Glomerular endothelial cell (primary cell): ENCODE measurements around the gene DIO3. TPM values are rescaled to one million over a fixed set of nuclear protein-coding genes. Genes with fewer than 3 reads are reported as not detected.

Source experiments
- DNase-seq: peaks from one replicate; pipeline ENCODE4 v3.0.0-alpha.2; 2011; ENCODE audit warnings: low read depth, low spot score; ENCODE audit errors: extremely low read depth
- total RNA-seq: library from RNA; depleted of rRNA; stranded (reverse); fragments of >200 nt; gene quantifications from 2 replicates; pipeline ENCODE4 v1.2.3, GENCODE V29; 2015

Gene DIO3
- total RNA-seq, 1 donor from 2014 or later = not detected

DNA sequence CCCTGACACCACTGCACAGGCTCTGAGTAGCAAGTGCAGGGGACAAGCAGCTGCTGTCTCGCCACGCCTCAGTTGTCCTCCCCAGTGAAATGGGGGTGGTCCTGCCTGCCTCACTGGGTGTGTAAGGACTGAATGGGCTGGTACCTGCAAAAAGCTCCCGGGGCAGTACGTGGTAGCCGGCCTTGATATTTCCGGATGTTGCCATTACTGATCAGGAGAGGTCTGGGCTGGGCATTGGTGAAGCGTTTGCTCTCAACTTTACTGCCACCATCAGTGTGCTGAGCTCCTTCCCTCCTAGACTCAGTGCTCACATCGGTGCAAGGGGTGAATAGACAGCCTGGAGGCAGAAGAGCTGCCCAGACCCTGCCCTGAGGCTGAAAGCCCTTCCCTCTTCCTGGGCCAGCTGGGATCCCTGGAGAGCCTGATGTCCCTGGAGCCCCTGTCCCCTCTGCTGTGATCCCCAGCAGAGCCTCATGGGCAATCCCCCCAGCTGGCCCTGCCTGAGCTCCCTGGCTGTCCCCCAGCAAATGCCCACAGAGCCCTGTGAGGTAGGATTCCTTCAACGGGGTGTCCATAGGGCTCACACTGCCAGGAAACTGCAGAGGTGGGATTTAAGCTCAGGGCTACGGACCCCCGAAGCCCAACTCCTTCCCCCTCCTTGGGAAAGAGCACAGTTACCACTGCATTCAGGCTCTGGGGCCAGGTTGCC, 18.2 kb downstream of the DIO3 start:
- DNase-seq = no peak

DNA sequence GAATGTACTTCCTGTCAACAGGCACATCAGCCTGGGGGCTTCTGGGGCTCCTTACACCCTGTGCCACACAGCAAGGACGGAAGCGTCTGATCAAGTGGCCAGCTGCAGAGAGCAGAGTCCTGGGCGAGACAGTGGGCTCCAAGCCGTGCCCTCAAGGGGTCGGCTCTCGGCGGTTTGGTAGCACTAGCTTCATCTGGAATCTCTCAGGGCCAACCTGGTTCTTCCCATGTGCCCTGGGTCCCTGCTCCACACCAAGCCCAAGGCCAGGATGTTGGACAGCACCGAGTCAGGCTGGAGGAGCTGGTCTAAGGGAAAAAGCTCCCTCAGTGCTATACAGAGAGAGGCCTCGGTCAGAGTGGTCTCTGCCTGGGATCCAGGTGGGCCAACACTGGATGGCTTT, 20.5 kb downstream of the DIO3 start:
- DNase-seq = no peak

DNA sequence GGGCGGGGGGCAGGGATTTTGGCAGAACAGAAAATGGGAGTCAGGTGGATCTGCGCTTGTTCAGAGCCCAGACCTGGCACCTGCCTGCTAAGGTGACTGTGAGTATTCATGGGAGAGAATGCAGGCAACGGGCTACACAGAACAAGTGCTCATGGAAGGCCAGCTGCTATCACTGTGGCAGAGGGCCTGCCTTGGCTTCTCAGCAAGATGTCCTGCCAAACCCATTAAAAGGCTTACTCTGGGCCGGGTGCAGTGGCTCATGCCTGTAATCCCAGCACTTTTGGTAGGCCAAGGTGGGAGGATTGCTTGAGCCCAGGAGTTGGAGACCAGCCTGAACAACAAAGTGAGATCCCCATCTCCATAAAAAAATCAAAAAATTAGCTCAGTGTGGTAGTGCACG, 21.0 kb downstream of the DIO3 start:
- DNase-seq = no peak

DNA sequence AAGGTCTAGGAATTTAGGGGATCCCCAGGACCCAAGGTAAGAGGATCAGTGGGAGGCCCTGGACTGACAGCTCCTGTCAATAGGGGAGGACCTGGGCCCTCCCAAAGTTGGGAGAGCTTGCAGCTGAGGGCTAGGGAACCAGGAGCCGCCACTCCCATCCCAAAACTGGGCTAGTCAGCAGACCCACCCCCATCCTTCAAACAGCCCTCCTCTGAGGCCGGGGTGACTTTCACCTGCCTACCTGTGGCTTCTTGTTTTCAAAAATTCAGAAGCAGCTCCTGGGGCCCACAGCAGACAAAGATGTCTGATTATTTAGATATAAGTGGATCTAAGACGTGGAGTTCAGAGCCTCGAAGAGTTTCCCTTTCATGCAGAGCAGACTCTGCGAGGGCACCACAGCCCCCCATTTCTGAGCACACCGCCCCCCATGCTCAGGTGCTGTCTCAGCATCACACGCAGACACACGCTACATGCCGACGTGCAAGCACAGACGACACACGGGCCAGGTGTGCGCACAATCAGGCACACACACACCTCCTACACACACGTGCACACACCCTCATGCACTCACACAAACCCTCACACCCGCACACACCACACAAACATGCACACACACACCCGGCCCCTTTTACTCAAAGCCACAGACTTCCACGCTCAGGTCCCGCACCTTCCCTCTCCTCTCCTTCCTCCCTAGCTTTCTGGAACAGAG, 21.9 kb downstream of the DIO3 start:
- no peak for DNase-seq

DNA sequence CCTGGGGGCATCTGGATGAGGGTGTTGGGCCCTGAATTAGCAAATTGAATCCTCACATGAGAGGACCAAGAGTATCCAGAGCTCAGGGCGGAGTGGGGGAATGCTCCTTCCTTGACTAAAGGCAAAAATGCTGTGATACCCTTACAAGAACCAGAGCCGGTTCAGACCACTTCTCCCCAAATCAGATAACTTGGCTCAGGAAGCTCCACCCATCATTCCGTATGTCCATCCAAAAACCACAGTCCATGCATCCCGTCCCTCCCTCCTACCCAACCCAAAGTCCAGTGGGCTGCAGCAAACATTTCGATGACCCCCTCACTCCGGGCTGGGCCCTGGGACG, 22.4 kb downstream of the DIO3 start:
- DNase-seq = no peak

DNA sequence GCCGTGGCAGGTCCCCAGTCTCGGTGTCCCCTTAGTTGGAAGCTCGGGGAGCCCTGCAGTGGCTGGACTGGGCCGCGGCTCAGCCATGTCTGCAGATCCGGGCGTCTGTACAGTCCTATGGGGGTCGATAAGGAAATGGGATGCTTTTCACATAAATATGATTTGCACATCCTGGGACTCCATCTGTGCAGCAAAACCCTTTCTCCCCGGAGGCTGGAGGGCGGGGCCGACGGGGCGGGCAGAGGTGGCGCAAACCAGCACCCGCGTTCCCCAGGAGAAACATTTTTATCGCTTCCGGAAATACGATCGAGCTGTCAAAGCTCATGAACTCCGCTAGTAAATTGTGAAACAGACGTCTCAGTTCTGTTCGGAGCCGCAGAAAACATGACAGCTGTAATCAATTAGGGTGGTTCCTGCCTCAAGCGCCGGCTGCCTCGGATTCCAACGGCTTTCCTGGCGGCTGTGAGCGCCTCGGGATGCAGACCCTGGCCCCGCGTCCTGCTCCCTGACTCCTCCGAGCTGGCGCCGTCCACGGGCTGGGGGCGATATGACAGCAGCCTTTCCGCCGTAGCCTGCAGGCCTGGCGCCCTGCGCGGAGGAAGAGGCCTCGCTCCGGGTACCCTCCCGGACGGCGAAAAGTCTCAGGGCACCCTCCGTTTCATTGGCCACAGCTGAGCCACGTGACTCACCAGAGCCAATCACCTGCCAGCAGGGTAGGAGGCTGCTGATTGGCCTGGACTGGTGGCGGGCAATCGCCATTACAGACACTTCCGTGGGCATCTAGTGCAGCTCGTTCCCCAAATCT, 23.0 kb downstream of the DIO3 start:
- DNase-seq = no peak

DNA sequence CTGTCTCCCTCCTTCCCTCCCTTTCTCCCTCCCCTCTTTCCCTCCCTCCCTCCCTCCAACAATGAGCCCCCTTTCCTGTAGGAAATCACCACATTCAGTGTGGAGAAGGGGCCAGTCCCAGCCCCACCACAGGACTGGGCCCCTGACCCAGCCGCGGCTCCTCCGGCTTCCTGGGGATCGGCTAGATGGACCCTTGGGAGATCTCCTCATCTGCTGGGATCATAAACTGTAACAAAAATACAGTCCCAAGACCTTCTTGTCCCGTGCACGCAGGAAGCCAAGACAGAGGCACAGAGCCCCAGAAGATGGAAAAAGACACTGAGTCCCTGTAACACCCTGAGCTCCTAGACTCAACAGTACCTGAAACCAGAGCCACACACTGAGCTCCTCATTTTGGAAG, 23.9 kb downstream of the DIO3 start:
- DNase-seq = no peak

DNA sequence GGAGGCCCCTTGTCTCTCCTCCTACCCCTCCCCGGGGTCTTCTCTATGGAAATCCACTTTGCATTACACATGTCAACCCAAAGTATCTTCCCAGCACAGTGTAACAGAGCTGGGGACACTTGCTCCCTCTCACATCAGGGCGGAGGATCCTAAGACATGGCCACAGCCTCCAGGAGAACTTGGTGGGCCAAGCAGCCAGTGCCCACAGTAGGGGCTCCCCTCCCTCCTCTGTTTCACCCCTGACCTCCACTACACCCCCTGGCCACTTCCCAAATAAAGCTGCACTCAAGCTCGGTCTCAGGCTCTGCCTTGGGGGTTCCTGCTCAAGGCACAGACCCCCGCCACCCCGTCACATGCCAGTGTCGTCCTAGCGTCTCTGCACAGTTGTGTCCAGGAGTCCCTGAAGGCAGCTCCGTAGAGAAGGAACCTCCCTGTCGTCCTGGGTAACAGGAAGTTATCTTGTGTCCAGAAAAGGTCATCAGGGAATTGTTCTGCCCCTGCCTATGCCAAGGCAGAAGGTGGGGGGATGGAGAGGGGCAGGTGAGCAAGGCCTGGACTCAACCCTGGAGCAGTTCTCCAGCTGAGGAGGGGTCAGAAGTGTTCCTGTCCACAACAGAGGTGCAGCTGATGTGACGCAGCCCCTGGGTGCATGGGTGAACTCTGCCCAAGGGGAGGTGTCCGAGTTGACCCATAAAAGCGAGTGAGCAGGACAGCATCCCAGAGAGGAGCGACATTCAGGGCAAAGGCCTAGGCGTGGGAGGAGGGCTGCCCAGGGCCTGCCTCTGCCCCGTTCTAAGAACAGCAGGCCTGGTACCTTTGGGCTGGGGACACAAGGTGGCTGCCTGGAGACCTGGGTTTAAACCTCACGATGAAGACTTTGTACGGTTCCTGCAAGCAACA, 25.5 kb downstream of the DIO3 start:
- DNase-seq = no peak

DNA sequence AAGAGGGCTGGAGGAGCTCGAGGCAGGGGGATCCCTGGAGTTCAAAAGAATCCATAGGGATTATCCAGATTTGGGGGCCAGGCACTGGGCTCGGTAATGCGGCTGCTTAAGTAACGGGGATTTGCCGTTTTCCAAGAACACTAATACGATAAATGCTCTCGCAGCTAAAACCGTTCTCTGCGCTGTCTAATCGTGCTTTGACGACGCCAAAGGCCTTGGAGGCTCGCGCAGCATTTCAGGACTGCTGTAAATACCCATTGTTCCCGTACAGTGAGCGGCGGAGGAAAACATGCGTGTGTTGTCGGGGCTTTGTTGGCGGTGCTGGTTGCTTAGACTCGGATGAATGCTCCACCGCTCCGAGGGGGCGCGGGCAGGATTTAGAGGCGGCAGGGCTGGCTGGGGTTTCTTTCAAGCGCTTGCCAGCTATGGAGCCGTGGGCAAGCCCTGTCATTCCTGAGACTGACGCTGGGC, 26.2 kb downstream of the DIO3 start:
- DNase-seq = no peak

DNA sequence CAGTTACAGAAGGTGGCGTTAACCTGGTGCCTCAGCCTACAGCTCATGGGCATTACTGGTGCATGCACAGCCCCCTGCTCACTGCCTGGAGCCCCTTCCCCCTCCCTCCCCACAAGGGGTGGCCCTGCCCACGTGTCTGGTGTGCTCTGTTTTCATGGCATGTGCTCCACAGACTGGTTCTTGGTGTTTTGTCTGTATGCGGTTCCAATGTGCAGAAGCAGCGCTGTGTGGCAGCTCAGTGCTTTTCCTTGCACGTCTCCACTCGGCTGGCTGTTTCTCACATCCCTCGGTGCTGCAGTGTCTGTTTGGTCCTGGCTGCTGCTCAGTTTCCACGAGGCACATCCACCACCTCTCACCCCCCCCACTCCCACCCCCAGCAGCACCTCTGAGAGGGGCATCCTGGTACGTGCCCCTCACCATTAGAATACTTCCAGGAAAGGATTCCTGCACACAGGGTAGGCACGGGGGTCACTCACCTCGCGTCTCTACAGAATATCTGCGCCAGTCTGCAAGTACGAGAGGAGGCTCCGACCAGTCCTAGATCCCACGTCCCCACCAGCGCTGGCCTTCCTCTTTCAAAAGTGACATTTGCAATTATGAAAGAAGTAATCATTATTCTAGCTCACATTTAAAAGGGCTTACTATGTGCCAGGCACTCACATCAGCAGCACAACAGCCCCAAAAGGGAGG, 27.1 kb downstream of the DIO3 start:
- DNase-seq = no peak

DNA sequence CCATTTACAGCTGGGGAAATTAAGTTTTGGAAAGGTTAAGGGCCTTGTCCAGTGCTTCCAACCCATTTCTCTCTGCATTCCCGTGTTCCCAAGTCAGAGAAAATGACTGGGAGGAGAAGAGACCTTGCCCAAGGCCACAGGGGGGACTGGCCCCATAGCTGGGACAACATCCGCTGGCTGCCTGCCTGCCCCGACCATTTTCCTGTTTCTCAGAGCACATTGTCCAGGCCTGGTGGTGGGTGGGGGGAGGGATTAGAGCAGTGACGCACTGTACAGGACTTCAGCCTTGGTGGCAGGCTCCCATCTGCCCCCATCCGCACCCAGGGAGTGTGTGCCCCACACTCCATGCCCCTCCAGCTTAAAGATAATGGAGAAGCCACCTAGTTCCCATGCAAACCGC, 27.7 kb downstream of the DIO3 start:
- no peak for DNase-seq

DNA sequence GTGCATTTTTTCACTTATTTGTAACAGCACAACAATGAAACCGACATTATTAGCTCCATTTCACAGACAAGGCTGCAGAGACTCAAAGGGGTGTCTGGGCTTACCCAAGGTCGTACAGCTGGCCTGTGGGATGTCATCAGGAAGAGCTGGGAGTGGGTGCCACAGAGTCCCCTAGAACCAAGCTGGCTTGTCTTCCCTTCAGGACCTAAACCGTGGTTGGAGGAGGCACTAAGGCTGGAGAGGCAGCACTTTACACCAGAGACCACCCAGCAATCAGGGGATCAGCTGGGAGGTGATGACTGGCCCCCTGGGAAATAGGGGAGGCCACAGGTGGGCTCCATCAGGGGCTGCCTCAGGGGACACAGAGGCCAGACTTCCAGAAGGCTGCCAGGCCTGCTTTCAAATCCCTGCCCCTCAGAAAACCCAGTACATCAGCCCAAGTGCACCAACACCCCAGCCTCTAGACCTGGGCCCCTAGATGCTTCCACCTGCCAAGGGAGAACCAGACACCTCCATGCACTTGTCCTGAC, 28.3 kb downstream of the DIO3 start:
- no peak for DNase-seq

DNA sequence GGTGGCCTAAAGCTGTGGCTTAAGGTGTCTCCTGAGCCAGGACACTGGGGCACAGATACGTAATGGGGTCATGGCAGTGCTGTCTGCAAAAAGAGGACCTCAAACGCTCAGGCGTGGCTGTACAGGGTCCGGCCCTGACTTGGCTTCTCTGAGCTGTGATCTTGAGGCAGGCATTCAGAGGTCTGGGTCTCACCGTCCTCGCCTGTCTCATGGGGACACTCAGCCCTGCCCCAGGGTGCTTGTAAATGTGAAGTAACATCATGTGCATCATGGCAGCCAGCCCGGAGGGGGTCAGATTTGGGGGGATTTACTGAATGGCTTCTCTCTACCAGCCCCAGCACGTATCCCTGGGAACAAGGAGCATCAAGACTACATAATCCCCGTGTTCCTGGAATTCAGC, 28.8 kb downstream of the DIO3 start:
- no peak for DNase-seq

DNA sequence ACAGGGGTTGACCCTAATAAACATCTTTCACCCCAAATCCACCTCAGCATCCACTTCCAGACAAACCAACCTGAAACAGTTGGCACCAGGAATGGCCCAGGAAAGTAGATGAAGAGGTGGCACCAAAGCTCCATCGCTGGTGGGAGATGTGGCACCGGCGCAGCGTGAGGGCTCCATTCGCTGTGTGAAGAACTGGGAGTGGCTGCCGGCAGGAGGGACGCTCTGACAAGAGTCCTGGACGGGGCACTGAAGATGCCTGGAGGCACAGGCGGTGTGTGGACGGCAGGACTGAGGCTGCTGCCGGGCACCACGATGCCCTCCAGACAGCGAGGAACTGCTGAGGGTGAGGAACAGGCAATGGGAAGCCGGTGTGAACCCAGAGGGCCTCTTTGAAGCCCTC, 29.3 kb downstream of the DIO3 start:
- DNase-seq = no peak

DNA sequence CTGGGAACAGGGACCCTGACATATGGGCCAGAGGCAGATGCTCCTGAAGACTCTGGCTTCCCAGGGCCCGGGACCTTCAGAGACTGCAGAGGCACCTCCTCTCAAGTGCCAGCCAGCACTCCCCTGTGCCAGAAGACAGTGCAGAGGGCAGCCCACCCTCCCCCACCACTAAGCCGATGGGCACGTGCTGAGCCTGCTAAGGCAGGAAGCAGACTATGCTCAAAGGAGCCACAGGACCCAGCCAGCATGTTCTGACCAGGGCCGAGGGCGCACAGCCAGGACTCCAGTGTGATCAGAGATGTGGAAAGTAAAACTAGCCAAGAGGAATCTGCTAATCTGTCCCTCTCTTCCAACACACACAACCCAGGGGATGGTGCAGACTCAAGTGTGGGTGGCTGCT, 29.8 kb downstream of the DIO3 start:
- DNase-seq = no peak

DNA sequence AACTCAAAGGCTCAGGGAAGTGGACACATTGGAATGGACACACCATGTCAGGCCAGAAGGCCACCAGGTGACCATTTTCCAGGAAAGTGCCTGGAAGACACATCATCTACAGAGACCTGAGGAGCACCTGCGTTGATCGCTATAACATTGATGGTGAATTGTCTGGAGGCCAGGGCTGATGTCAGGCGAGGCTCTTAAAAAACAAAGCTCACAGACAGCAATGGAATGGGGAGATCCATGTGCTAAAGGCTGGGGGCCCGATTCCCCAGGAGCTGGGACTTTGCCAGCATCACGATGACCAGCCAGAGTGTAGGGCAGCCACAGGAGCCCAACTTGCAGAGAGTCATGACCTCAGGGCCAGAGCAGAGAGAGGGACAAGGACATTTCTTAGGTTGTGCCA, 30.3 kb downstream of the DIO3 start:
- DNase-seq = no peak

DNA sequence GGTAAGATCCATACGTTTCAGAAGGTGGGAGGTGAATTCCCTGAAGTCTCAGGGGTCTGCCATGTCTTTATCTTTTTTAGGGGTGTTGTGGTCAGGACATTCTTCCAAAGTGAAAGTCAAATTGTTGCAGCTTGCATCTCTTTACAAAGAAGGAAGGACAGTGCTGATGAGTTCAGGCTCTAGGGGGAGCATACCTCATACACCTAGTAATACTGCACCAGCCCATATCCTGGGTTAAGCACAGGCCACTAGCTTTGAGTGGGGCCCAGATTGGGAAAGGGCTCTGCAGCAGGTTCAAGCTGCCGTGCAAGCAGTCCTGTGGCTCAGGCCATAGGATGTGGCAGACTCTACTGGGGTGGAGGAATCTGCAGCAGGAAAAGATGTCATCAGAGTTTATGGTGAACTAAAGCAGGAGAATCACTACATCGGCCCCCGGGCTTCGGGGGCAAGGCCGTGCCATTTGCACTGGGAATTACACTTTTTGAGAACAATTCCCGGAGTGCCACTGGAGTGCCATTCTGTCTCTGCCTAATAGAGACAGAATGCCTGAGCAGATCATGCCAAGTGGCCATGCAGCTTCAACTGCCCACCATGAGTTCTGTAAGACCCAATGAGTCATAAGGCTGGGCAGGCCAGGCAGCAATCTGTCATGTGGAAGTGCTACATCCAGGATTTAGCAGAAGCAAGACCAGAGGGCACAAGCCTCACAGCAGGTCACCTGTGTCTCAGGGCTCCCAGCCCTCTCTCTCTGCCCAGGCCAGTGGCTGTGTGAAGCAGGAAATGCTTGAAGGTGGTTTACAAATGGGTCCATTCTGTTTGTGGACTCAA, 32.3 kb downstream of the DIO3 start:
- no peak for DNase-seq

DNA sequence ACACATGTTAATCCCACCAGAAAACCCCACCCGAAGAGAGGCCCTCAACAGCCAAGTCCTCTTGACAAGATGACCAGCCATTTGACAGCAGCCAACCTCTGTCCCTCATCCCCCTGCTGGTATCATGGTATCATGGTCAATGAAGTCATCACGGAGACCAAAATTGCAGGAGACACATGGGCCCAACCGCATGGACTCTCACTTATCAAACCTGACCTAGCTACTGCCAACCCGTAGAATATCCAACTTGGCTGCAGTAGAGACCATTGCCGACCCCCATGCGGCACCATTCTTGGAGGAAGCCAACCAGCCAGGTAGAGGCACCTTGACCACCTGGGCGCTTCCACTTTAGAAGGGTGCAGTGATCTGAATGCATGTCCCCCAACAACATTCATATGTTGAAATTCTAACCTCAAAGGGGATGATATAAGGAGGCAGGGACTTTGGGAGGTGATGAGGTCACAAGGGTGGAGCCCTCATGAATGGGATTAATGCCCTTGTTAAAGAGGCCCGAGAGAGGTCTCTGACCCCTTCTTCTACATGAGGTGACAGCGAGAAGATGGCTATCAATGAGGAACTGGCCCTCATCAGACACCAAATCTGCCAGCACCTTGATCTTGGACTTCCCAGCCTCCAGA, 33.3 kb downstream of the DIO3 start:
- DNase-seq = no peak

DNA sequence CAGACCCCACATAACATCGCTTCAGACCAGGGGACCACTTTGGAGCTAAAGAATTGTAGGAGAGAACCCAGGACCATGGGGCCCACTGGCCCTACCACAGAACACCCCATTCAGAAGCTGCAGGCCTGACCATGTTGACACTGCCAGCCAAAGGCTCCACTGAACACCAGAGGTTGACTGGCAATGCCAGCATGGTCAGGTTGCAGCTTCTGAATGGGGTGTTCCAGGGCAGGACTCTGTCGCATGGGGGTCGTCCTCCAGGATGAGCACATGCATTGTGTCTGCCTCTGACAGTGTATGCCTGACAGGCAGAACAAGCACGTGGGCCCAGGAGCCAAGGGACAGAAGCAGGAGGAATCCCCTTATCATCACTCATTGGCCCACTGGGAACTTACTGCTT, 34.1 kb downstream of the DIO3 start:
- no peak for DNase-seq
